DMS 273 (cell line): Measurements from ENCODE around the gene PANK1.

ENCODE experiments used
- DNase-seq: peaks from one replicate; lab custom pipeline; 2025; ENCODE audit not compliant: unreplicated experiment; lab: John Stamatoyannopoulos, UW

PANK1 gene

GRCh38 chr10:89652806-89653370 is 7.8 kb upstream of the PANK1 start:
- DNase-seq: no peak

- no peak for DNase-seq
Measured at GRCh38 chr10:89651916-89652573, 7.0 kb upstream of the PANK1 start.

- no peak for DNase-seq
Measured at GRCh38 chr10:89651205-89651915, 6.3 kb upstream of the PANK1 start.

GRCh38 chr10:89649051-89649450 is 4.0 kb upstream of the PANK1 start:
- DNase-seq: peak; percentile 47

GRCh38 chr10:89648074-89648473 is 3.0 kb upstream of the PANK1 start:
- DNase-seq: no peak

GRCh38 chr10:89646889-89647657 is 2.0 kb upstream of the PANK1 start:
- DNase-seq: peak; percentile 27

GRCh38 chr10:89645742-89646172 is 715 bp upstream of the PANK1 start:
- no peak for DNase-seq

- DNase-seq: no peak
Measured at GRCh38 chr10:89644691-89644966, 413 bp downstream of the PANK1 start.

GRCh38 chr10:89643812-89644690 is 991 bp downstream of the PANK1 start:
- peak; percentile 95 for DNase-seq

GRCh38 chr10:89643431-89643811 is 1.6 kb downstream of the PANK1 start:
- no peak for DNase-seq

GRCh38 chr10:89642193-89642592 is 2.8 kb downstream of the PANK1 start:
- DNase-seq: no peak

- DNase-seq: no peak
Measured at GRCh38 chr10:89640241-89640640, 4.8 kb downstream of the PANK1 start.

- DNase-seq: no peak
Measured at GRCh38 chr10:89639326-89639725, 5.7 kb downstream of the PANK1 start.

GRCh38 chr10:89637113-89637512 is 7.9 kb downstream of the PANK1 start:
- DNase-seq: no peak

- DNase-seq: no peak
Measured at GRCh38 chr10:89634637-89635036, 10.4 kb downstream of the PANK1 start.

- DNase-seq: peak; percentile 3
Measured at GRCh38 chr10:89633484-89633883, 11.6 kb downstream of the PANK1 start.

GRCh38 chr10:89632824-89633223 is 12.2 kb downstream of the PANK1 start:
- no peak for DNase-seq

GRCh38 chr10:89627830-89628229 is 17.2 kb downstream of the PANK1 start:
- no peak for DNase-seq

- DNase-seq: no peak
Measured at GRCh38 chr10:89625041-89625765, 19.8 kb downstream of the PANK1 start.

GRCh38 chr10:89624020-89624419 is 21.0 kb downstream of the PANK1 start:
- DNase-seq: no peak
